AG09319 (cell line): ENCODE measurements around the gene PLAU.
A peak's percentile ranks its signal among the peaks of the same experiment; 100 is the strongest.
"Not testable (repeated sequence)": the region's sequence is repeated elsewhere in the genome, so short reads cannot be mapped to it uniquely, and the experiment has no call there.

Source experiments
- DNase-seq: peaks from one replicate; pipeline ENCODE4 v3.0.0-alpha.2; 2010; ENCODE audit warnings: low read depth; ENCODE audit errors: extremely low read depth
- TF ChIP-seq, protein P1 (sequence below): IDR thresholded peaks from 2 replicates; pipeline ENCODE4 v1.5.1; 2011; ENCODE audit warnings: low read depth, mild to moderate bottlenecking, inconsistent platforms, low read length, moderate library complexity

The PLAU gene

DNA sequence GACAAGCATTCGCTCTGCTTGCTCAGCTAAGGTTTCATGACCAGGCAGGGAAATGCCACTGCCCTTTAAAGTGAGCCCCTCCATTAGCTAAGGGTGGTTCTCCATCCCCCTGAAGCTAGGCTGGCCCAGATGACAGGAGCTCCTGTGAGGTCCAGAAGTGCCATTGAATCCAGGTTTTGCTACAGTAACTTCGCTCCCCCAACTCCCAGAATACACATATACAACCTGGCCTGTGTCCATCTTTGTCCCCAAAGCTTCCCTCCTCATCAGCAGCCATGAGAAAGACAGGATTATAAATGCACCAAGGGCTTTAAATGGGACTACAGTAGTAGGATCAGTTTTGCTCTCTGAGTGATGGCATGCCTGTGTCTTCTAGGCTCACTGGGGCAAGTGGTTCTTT, 51.5 kb downstream of the PLAU start:
- TF ChIP-seq, protein P1, sequence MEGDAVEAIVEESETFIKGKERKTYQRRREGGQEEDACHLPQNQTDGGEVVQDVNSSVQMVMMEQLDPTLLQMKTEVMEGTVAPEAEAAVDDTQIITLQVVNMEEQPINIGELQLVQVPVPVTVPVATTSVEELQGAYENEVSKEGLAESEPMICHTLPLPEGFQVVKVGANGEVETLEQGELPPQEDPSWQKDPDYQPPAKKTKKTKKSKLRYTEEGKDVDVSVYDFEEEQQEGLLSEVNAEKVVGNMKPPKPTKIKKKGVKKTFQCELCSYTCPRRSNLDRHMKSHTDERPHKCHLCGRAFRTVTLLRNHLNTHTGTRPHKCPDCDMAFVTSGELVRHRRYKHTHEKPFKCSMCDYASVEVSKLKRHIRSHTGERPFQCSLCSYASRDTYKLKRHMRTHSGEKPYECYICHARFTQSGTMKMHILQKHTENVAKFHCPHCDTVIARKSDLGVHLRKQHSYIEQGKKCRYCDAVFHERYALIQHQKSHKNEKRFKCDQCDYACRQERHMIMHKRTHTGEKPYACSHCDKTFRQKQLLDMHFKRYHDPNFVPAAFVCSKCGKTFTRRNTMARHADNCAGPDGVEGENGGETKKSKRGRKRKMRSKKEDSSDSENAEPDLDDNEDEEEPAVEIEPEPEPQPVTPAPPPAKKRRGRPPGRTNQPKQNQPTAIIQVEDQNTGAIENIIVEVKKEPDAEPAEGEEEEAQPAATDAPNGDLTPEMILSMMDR, result no peak
- DNase-seq, result no peak

DNA sequence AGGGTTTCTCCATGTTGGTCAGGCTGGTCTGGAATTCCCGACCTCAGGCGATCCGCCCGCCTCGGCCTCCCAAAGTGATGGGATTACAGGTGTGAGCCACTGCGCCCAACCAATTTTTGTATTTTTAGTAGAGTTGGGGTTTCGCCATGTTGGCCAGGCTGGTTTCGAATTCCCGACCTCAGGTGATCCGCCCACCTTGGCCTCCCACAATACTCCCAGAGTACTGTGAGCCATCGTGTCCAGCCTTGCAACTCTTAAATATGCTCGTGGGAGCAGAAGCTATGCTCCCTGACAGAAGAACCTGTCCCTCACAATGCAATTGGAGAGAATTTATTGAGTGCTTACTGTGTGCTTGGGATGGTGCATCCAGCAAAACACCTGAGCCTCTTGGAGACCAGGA, 52.6 kb downstream of the PLAU start:
- not testable (repeated sequence) for DNase-seq

DNA sequence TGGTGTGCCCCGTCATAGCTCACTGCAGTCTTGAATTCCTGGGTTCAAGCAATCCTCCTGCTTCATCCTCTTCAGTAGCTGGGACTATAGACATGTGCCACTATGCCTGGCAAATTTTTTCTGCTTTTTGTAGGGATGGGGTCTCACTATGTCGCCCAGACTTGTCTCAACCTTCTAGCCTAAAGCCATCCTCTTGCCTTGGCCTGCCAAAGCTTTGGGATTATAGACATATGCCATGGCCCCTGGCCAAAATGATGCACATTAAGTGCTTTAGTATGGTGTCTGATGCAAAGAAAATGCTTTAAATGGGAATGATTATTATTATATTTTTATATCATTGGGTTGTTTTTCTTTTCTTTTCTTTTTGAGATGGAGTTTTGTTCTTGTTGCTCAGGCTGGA, 53.8 kb downstream of the PLAU start:
- TF ChIP-seq, protein P1, result no peak
- DNase-seq, result no peak

DNA sequence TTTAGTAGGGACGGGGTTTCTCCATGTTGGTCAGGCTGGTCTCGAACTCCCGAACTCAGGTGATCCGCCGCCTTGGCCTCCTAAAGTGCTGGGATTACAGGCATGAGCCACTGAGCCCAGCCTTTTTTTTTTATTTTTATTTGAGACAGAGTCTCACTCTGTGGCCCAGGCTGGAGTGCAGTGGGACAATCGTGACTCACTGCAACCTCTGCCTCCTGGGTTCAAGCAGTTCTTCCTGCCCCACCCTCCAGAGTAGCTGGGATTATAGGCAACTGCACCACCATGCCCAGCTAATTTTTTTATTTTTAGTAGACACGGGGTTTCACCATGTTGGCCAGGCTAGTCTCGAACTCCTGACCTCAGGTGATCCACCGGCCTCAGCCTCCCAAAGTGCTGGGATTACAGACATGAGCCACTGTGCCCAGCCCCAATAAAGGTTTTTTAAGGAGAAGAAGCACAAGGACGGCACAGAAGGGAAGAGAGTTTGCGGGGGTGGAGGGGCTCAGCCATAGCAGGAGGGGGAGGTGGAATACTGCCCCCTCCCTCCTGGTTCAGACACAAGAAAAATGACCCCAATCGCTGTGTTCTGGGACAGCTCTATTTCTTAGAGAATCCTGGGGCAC, 54.4 kb downstream of the PLAU start:
- DNase-seq, result not testable (repeated sequence)

DNA sequence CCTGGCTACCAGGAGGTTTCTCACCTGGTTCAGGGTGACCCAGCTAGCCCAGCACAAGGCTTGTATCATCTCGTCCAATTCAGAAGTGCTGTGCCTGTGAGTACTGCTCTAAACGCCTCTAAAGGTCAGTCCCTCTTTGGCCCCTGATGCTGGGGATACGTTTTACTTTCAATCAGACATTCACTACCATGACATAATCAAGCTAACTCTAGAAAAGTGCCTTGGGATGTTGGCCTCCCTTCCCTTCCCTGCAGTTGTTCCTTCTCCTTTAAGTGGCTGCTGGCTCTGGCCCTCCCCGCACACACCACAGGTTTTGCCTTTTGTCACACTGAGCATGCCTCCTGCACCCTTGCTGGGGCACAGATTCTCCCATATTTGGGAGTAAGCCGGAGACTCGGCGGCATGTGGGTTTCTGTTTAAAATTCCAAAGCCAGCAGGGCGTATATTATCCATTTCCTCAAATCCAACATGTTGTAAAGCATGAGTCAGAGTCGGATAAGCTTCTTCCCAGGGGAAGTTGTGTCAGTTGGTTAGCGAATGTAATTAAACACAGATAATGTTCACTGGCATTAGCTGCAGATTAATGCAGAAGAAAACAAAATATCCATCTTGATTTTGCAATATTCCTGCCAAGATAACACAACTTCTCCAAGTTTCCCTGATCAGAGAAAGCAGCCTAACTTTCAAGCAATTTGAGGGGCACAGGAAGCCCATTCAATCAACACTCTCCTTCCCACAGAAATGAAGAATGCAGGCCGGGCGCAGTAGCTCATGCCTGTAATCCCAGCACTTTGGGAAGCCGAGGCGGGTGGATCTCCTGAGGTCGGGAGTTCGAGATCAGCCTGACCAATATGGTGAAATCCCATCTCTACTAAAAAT, 55.2 kb downstream of the PLAU start:
- TF ChIP-seq, protein P1, result no peak
- peak; percentile 99 for DNase-seq

DNA sequence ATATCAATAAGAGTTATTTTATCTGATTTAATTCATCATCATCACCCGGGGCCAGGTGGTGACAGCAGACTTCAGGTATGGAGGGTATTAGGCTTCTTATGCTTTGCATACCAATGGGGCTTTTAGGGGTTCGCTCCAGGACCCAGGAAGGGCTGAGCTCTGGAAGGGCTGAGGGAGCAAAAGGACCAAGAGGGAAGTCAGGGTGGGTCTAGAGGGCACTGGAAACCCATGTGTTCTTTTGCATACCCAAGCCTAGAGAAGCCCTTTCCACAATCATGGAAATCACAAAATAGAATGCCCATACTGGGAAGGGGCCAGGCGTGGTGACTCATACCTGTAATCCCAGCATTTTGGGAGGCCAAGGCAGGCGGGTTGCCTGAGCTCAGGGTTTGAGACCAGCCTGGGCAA, 56.1 kb downstream of the PLAU start:
- TF ChIP-seq, protein P1, result no peak
- no peak for DNase-seq
